Measurements from ENCODE around the gene DDTL.

The DDTL gene

GRCh38 chr22:23925020-23925606, 41.6 kb upstream of the DDTL start:
- Histone ChIP-seq H2AFZ (ENCODE audit: low read length) (no peak overlapping the region), H4K20me1 (ENCODE audit: insufficient read depth, low read length, poor library complexity, severe bottlenecking) (no peaks in the 10 kb centered on the region), H3K27me3 (ENCODE audit: insufficient read depth, low read length, poor library complexity, severe bottlenecking) (no peaks in the 10 kb centered on the region), H3K9ac (ENCODE audit: low read depth, low read length, poor library complexity, severe bottlenecking) (no peak overlapping the region), H3K4me1 (ENCODE audit: insufficient read depth, low read length, poor library complexity, severe bottlenecking) (peaks cover 7% of the 10 kb centered on the region), H3K4me3 (ENCODE audit: low read length, poor library complexity, severe bottlenecking) (no peak overlapping the region), H3K36me3 (ENCODE audit: insufficient read depth, low read length) (no peaks in the 10 kb centered on the region), H3K4me2 (ENCODE audit: low read depth, low read length, poor library complexity, severe bottlenecking) (no peak overlapping the region), H3K79me2 (ENCODE audit: insufficient read depth, low read length) (no peaks in the 10 kb centered on the region), H3F3A (ENCODE audit: low read depth) (no peaks in the 10 kb centered on the region), H3K9me3 (ENCODE audit: insufficient read depth, low read depth, low read length) (peaks cover 3% of the 10 kb centered on the region; the same call in 1 of the 2 replicates), H3K9me2 (replicated peaks; ENCODE audit: low read depth, low read length) (no peaks in the 10 kb centered on the region)
- TF ChIP-seq CTCF (conservative IDR thresholded peaks at IDR 0.05; ENCODE audit: low read length) (no peak), EZH2phosphoT487 (IDR thresholded peaks at IDR 0.05; ENCODE audit: borderline replicate concordance) (no peak)

GRCh38 chr22:23926561-23926960, 40.1 kb upstream of the DDTL start:
- no peaks in the 10 kb centered on the region for H3K36me3 ChIP-seq (ENCODE audit: insufficient read depth, low read length)
- no peak for TF ChIP-seq CTCF (conservative IDR thresholded peaks at IDR 0.05; ENCODE audit: low read length)
- TF ChIP-seq EZH2phosphoT487 (IDR thresholded peaks at IDR 0.05; ENCODE audit: borderline replicate concordance) = no peak
- no peaks in the 10 kb centered on the region for H4K20me1 ChIP-seq (ENCODE audit: insufficient read depth, low read length, poor library complexity, severe bottlenecking)

GRCh38 chr22:23938328-23939016, 28.2 kb upstream of the DDTL start:
- H3K36me3 ChIP-seq (ENCODE audit: insufficient read depth, low read length) = no peaks in the 10 kb centered on the region
- no peak overlapping the region for H2AFZ ChIP-seq (ENCODE audit: low read length)
- no peak overlapping the region for H3K9ac ChIP-seq (ENCODE audit: low read depth, low read length, poor library complexity, severe bottlenecking)
- H3K4me2 ChIP-seq (ENCODE audit: low read depth, low read length, poor library complexity, severe bottlenecking) = no peak overlapping the region
- H3F3A ChIP-seq (ENCODE audit: low read depth) = no peaks in the 10 kb centered on the region
- TF ChIP-seq CTCF (conservative IDR thresholded peaks at IDR 0.05; ENCODE audit: low read length) (no peak), EZH2phosphoT487 (IDR thresholded peaks at IDR 0.05; ENCODE audit: borderline replicate concordance) (no peak)
- H3K79me2 ChIP-seq (ENCODE audit: insufficient read depth, low read length) = no peaks in the 10 kb centered on the region
- H3K9me2 ChIP-seq (replicated peaks; ENCODE audit: low read depth, low read length) = no peaks in the 10 kb centered on the region
- H4K20me1 ChIP-seq (ENCODE audit: insufficient read depth, low read length, poor library complexity, severe bottlenecking) = no peaks in the 10 kb centered on the region
- peaks cover 5% of the 10 kb centered on the region for H3K4me1 ChIP-seq (ENCODE audit: insufficient read depth, low read length, poor library complexity, severe bottlenecking)
- H3K4me3 ChIP-seq (ENCODE audit: low read length, poor library complexity, severe bottlenecking) = no peak overlapping the region
- H3K27me3 ChIP-seq (ENCODE audit: insufficient read depth, low read length, poor library complexity, severe bottlenecking) = no peaks in the 10 kb centered on the region
- no peaks in the 10 kb centered on the region for H3K9me3 ChIP-seq (ENCODE audit: insufficient read depth, low read depth, low read length)

More at GRCh38 chr22:23926561-23926960, 40.1 kb upstream of the DDTL start:
- Histone ChIP-seq H3F3A (ENCODE audit: low read depth) (no peaks in the 10 kb centered on the region), H3K9me2 (replicated peaks; ENCODE audit: low read depth, low read length) (no peaks in the 10 kb centered on the region), H2AFZ (ENCODE audit: low read length) (no peak overlapping the region), H3K4me3 (ENCODE audit: low read length, poor library complexity, severe bottlenecking) (no peak overlapping the region), H3K4me2 (ENCODE audit: low read depth, low read length, poor library complexity, severe bottlenecking) (no peak overlapping the region), H3K9me3 (ENCODE audit: insufficient read depth, low read depth, low read length) (peaks cover 3% of the 10 kb centered on the region; the same call in 1 of the 2 replicates), H3K79me2 (ENCODE audit: insufficient read depth, low read length) (no peaks in the 10 kb centered on the region), H3K4me1 (ENCODE audit: insufficient read depth, low read length, poor library complexity, severe bottlenecking) (peaks cover 7% of the 10 kb centered on the region), H3K9ac (ENCODE audit: low read depth, low read length, poor library complexity, severe bottlenecking) (no peak overlapping the region), H3K27me3 (ENCODE audit: insufficient read depth, low read length, poor library complexity, severe bottlenecking) (no peaks in the 10 kb centered on the region)

All from Loucy (cell line).